HEK293 (cell line): ENCODE measurements around the gene ARHGAP15.

ENCODE experiments used
- CTCF ChIP-seq: fragments of 450-650 bp; formaldehyde crosslinking; IDR thresholded peaks from 2 replicates; pipeline ENCODE4 v1.5.1; 2016; ENCODE audit warnings: missing biosample characterization, missing genetic modification characterization
- KLF16 ChIP-seq: fragments of 450-650 bp; formaldehyde crosslinking; IDR thresholded peaks from 2 replicates; pipeline ENCODE4 v1.5.1; 2017; ENCODE audit warnings: missing biosample characterization, missing genetic modification characterization
- KLF9 ChIP-seq: fragments of 450-650 bp; formaldehyde crosslinking; IDR thresholded peaks from 2 replicates; pipeline ENCODE4 v1.5.1; 2016; ENCODE audit warnings: missing biosample characterization, missing genetic modification characterization, low read depth
- PBX3 ChIP-seq: sonication (generic); formaldehyde crosslinking; IDR thresholded peaks from 2 replicates; pipeline ENCODE4 v1.8.1; 2022; ENCODE audit warnings: mild to moderate bottlenecking, moderate library complexity, missing genetic modification reagents
- PRDM4 ChIP-seq: fragments of 450-650 bp; formaldehyde crosslinking; IDR thresholded peaks from 2 replicates; pipeline ENCODE4 v1.5.1; 2017; ENCODE audit warnings: missing biosample characterization, missing genetic modification characterization
- SP3 ChIP-seq: fragments of 450-650 bp; formaldehyde crosslinking; IDR thresholded peaks from 2 replicates; pipeline ENCODE4 v1.5.1; 2016; ENCODE audit warnings: missing biosample characterization, missing genetic modification characterization
- TRIM28 ChIP-seq: IDR thresholded peaks from 2 replicates; pipeline ENCODE4 v1.6.1; 2011; ENCODE audit warnings: low read length, control low read depth, borderline replicate concordance
- TSHZ1 ChIP-seq: fragments of 450-650 bp; formaldehyde crosslinking; IDR thresholded peaks from 2 replicates; pipeline ENCODE4 v1.5.1; 2016; ENCODE audit warnings: missing biosample characterization, missing genetic modification characterization, borderline replicate concordance
- WT1 ChIP-seq: fragments of 450-650 bp; formaldehyde crosslinking; IDR thresholded peaks from 2 replicates; pipeline ENCODE4 v1.5.1; 2016; ENCODE audit warnings: missing biosample characterization, missing genetic modification characterization
- ZBTB11 ChIP-seq: fragments of 450-650 bp; formaldehyde crosslinking; conservative IDR thresholded peaks from 2 replicates; pipeline ENCODE4 v1.5.1; 2016; ENCODE audit warnings: low read depth, missing biosample characterization, missing genetic modification characterization
- ZBTB6 ChIP-seq: fragments of 450-650 bp; formaldehyde crosslinking; IDR thresholded peaks from 2 replicates; pipeline ENCODE4 v1.5.1; 2017; ENCODE audit warnings: missing biosample characterization, missing genetic modification characterization
- ZNF175 ChIP-seq: fragments of 450-650 bp; formaldehyde crosslinking; IDR thresholded peaks from 2 replicates; pipeline ENCODE4 v1.5.1; 2016; ENCODE audit warnings: missing biosample characterization, missing genetic modification characterization
- ZNF23 ChIP-seq: fragments of 450-650 bp; formaldehyde crosslinking; IDR thresholded peaks from 2 replicates; pipeline ENCODE4 v1.5.1; 2016; ENCODE audit warnings: missing biosample characterization, missing genetic modification characterization, borderline replicate concordance
- ZNF24 ChIP-seq: fragments of 450-650 bp; formaldehyde crosslinking; IDR thresholded peaks from 2 replicates; pipeline ENCODE4 v1.5.1; 2016; ENCODE audit warnings: missing biosample characterization, missing genetic modification characterization
- ZNF302 ChIP-seq: fragments of 450-650 bp; formaldehyde crosslinking; IDR thresholded peaks from 2 replicates; pipeline ENCODE4 v1.5.1; 2016; ENCODE audit warnings: missing biosample characterization, missing genetic modification characterization, low read depth
- ZNF37A ChIP-seq: fragments of 450-650 bp; IDR thresholded peaks from 2 replicates; pipeline ENCODE4 v1.5.1; 2018; ENCODE audit warnings: missing biosample characterization, missing genetic modification characterization
- ZNF488 ChIP-seq: fragments of 450-650 bp; formaldehyde crosslinking; IDR thresholded peaks from 2 replicates; pipeline ENCODE4 v1.5.1; 2016; ENCODE audit warnings: missing biosample characterization, missing genetic modification characterization
- ZNF530 ChIP-seq: fragments of 450-650 bp; formaldehyde crosslinking; IDR thresholded peaks from 2 replicates; pipeline ENCODE4 v1.5.1; 2016; ENCODE audit warnings: low read depth, missing biosample characterization, missing genetic modification characterization
- ZNF549 ChIP-seq: fragments of 450-650 bp; IDR thresholded peaks from 2 replicates; pipeline ENCODE4 v1.5.1; 2018; ENCODE audit warnings: missing biosample characterization, missing genetic modification characterization, mild to moderate bottlenecking, inconsistent platforms, moderate library complexity
- ZNF558 ChIP-seq: fragments of 450-650 bp; formaldehyde crosslinking; IDR thresholded peaks from 2 replicates; pipeline ENCODE4 v1.5.1; 2016; ENCODE audit warnings: missing biosample characterization, missing genetic modification characterization
- ZNF585B ChIP-seq: fragments of 450-650 bp; formaldehyde crosslinking; IDR thresholded peaks from 2 replicates; pipeline ENCODE4 v1.5.1; 2016; ENCODE audit warnings: missing biosample characterization, missing genetic modification characterization
- ZNF600 ChIP-seq: fragments of 450-650 bp; formaldehyde crosslinking; IDR thresholded peaks from 2 replicates; pipeline ENCODE4 v1.5.1; 2016; ENCODE audit warnings: missing biosample characterization, missing genetic modification characterization
- ZNF623 ChIP-seq: fragments of 450-650 bp; formaldehyde crosslinking; IDR thresholded peaks from 2 replicates; pipeline ENCODE4 v1.5.1; 2016; ENCODE audit warnings: missing biosample characterization, missing genetic modification characterization
- ZNF658 ChIP-seq: fragments of 450-650 bp; formaldehyde crosslinking; IDR thresholded peaks from 2 replicates; pipeline ENCODE4; 2016; ENCODE audit warnings: missing biosample characterization, missing genetic modification characterization
- ZNF792 ChIP-seq: fragments of 450-650 bp; formaldehyde crosslinking; IDR thresholded peaks from 2 replicates; pipeline ENCODE4 v1.5.1; 2016; ENCODE audit warnings: missing biosample characterization, missing genetic modification characterization
- ZXDB ChIP-seq: fragments of 450-650 bp; formaldehyde crosslinking; IDR thresholded peaks from 2 replicates; pipeline ENCODE4 v1.5.1; 2016; ENCODE audit warnings: missing biosample characterization, missing genetic modification characterization

Gene ARHGAP15

GRCh38 chr2:143705108-143705707 is 576.0 kb downstream of the ARHGAP15 start (continued):
- TF ChIP-seq ZNF175: no peak
- TF ChIP-seq TSHZ1 (tag by site-specific recombination): peak; percentile 63; the same call in 1 of the 2 replicates
- TF ChIP-seq ZNF488: no peak
- TF ChIP-seq KLF16 (tag by site-specific recombination): no peak
- TF ChIP-seq KLF9 (tag by site-specific recombination): no peak
- no peak for TF ChIP-seq ZNF37A (tag by site-specific recombination)
- TF ChIP-seq ZNF302 (tag by site-specific recombination): no peak
- TF ChIP-seq ZXDB (tag by site-specific recombination): peak; percentile 61
- peak; percentile 4; the same call in 1 of the 2 replicates for TF ChIP-seq ZBTB6 (tag by site-specific recombination)
- no peak for TF ChIP-seq ZNF549 (tag by site-specific recombination)
- TF ChIP-seq ZNF600: no peak
- no peak for TF ChIP-seq ZNF530
- TF ChIP-seq ZNF585B (tag by site-specific recombination): no peak
- no peak for TF ChIP-seq ZNF23 (tag by site-specific recombination)
- TF ChIP-seq TRIM28: peak; percentile 84; the same call in 1 of the 2 replicates
- no peak for TF ChIP-seq CTCF (tag by site-specific recombination)
- no peak for TF ChIP-seq ZNF623 (tag by site-specific recombination)
- no peak for TF ChIP-seq ZBTB11 (tag by site-specific recombination)
- TF ChIP-seq SP3: no peak
- peak; percentile 93 for TF ChIP-seq PRDM4
- no peak for TF ChIP-seq ZNF792
- no peak for TF ChIP-seq PBX3
- TF ChIP-seq ZNF558: no peak
- no peak for TF ChIP-seq ZNF658
- TF ChIP-seq WT1 (tag by site-specific recombination): peak; percentile 59; the same call in 1 of the 2 replicates
- 0 out of 2 replicates have a peak, but pooled peaks have one; percentile 34 for TF ChIP-seq ZNF24 (tag by site-specific recombination)
